ENCODE data around the gene KRT86.
"Not testable (repeated sequence)": the region's sequence is repeated elsewhere in the genome, so short reads cannot be mapped to it uniquely, and the experiment has no call there.

KRT86 gene

GRCh38 chr12:52238916-52239646 lies 35.4 kb upstream of the KRT86 start:
- DNase-seq (ENCODE audit: low read depth in 2 of 2), result no peak

- no peak for DNase-seq (ENCODE audit: low read depth in 2 of 2)
Observed at GRCh38 chr12:52239767-52240166, 34.7 kb upstream of the KRT86 start.

DNA sequence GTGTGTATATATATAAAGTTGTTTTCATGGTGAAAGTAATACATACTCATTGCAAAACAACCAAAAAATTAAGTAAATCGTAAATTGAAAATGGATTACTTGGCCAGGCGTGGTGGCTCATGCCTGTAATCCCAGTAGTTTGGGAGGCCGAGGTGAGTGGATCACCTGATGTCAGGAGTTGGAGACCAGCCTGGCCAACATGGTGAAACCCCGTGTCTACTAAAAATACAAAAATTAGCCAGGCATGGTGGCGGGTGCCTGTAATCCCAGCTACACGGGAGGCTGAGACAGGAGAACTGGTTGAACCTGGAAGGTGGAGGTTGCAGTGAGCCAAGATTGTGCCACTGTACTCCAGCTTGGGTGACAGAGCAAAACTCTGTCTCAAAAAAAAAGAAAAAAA lies 34.2 kb upstream of the KRT86 start:
- not testable (repeated sequence) for DNase-seq (ENCODE audit: low read depth in 2 of 2)

DNA sequence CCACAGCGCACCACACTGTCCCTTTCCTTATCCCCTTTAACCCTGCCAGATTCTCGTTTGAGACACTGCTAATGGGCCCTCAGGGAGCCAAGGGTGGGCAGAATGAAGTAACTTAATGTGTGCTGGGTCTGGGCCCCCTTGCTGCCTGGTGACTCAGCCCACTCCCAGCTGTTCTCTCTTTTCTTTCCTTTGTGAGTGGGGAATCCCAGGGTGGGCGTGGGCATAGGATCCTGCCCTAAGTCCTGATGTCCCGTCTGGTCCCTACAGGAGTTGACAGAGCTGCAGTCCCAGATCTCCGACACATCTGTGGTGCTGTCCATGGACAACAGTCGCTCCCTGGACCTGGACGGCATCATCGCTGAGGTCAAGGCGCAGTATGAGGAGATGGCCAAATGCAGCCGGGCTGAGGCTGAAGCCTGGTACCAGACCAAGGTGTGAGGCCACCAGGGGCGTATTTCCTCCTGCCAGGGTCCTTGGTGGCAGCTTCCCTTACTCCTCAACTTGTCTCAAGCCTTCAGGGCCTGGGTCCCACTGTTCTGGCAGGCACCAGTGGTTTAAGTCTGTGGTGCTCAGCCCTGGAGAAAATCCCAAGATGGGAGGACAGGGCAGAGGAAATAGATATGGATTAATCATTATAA lies 33.1 kb upstream of the KRT86 start:
- no peak for DNase-seq (ENCODE audit: low read depth in 2 of 2)

DNA sequence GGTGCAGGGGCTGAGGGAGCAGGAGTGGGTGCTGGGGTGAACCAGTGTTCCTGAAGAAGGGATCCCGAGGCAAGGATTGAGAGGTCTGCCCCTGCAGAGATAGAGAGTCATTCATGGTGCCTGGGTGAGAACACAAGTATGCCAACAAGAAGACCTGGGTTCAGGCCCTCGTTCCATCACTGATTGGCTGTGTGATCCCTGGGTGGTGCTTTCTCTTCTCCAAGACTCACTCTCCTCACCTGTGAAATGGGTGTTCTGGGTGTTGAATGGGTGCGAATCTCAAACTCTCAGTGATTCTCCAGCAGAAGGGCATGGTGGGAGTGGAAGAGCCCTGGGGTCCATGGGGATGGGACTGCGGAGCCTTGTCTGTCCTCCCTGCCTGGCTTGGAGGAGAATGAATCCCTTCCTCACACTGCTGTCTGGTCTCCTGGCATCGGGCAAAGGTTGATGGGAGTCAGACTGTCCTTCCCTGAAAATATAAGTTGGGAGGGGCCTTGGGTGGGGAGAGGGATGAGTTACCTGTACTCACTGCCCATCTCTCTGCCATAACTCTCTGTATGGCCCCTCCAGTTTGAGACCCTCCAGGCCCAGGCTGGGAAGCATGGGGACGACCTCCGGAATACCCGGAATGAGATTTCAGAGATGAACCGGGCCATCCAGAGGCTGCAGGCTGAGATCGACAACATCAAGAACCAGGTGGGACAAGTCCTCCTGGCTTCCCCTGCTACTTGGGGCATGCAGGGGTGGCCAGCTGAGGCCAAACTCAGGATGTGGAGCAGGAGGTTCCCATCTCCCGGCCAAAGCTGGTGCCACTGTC lies 31.8 kb upstream of the KRT86 start:
- DNase-seq (ENCODE audit: low read depth in 2 of 2), result no peak

GRCh38 chr12:52243259-52243855 lies 31.1 kb upstream of the KRT86 start:
- no peak for DNase-seq (ENCODE audit: low read depth in 2 of 2)

GRCh38 chr12:52243856-52244614 lies 30.4 kb upstream of the KRT86 start:
- DNase-seq (ENCODE audit: low read depth in 2 of 2), result peak; percentile 58 to 64

- no peak for DNase-seq (ENCODE audit: low read depth in 2 of 2)
Observed at GRCh38 chr12:52244615-52244994, 29.8 kb upstream of the KRT86 start.

GRCh38 chr12:52245259-52245961 lies 29.0 kb upstream of the KRT86 start:
- DNase-seq (ENCODE audit: low read depth in 2 of 2), result no peak

DNA sequence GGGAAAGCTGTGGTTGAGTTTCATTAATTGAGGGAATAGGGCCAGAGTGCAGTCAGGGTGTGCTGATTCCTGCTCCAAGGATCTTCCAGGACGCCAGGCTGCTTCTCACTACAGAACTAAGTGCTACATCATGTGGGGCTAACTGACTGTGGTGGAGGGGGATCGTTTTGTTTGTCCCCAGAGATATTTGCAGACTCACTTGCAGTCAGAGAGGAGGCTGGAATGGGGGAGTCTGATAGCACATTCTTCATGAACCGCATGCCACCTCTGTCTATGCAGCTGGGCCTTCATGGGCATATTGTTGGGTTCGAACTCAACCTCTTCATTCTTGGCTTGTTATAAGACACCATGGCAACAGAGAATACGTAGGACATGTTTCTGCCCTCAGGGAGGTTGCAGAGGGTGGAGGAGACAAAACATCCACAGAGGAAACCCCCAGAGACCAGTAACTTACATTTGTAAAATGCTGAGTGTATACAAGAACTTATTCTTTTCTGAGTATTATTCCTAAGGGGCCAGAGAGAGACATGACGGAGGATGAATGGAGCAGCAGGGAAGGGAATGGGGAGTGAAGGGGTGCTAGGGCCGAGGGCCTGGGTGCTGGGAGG lies 28.4 kb upstream of the KRT86 start:
- DNase-seq (ENCODE audit: low read depth in 2 of 2), result no peak

GRCh38 chr12:52246720-52247621 lies 27.5 kb upstream of the KRT86 start:
- DNase-seq (ENCODE audit: low read depth in 2 of 2), result no peak

DNA sequence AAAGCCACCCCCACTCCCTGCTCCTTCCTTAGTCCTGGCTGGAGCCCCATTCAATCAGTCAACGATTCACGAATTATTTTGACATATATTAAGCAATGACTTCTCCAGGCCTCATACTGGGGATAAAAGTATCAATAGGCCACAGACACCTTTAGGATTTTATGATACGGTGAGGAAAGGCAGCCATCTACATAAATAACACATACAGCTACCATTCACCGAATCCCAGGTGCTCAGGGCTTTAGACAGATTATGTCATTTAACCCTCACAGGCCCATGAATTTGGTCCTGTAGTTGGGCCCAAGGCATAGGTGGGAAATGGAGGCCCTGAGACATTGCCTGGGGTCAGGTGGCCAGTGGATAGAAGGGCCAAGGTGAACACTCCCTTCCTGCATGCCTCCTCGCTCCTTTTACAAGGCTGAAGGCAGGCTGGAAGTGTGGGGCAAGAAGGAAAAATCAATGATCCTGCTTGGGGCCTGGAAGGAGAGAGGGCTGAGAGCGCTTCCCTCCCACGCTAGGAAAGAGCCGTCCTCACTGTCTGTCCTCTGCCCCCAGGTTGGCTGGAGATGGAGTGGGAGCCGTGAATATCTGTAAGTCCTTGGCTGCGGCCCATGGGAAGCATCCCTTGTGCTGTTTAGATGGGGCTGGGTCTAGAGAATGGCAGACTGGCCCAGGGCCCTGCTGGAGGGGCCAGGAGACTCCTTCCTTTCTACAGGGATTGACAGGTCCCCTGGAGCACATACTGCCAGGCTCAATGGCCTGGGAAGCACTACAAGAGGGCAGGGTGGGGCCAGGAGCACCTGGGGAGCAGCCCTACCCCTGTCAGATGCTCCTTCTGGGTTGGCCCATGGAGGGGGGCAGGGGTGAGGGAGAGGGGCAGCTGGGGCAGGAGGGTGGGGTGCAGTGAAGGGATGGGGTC lies 26.6 kb upstream of the KRT86 start:
- DNase-seq (ENCODE audit: low read depth in 2 of 2), result no peak

DNA sequence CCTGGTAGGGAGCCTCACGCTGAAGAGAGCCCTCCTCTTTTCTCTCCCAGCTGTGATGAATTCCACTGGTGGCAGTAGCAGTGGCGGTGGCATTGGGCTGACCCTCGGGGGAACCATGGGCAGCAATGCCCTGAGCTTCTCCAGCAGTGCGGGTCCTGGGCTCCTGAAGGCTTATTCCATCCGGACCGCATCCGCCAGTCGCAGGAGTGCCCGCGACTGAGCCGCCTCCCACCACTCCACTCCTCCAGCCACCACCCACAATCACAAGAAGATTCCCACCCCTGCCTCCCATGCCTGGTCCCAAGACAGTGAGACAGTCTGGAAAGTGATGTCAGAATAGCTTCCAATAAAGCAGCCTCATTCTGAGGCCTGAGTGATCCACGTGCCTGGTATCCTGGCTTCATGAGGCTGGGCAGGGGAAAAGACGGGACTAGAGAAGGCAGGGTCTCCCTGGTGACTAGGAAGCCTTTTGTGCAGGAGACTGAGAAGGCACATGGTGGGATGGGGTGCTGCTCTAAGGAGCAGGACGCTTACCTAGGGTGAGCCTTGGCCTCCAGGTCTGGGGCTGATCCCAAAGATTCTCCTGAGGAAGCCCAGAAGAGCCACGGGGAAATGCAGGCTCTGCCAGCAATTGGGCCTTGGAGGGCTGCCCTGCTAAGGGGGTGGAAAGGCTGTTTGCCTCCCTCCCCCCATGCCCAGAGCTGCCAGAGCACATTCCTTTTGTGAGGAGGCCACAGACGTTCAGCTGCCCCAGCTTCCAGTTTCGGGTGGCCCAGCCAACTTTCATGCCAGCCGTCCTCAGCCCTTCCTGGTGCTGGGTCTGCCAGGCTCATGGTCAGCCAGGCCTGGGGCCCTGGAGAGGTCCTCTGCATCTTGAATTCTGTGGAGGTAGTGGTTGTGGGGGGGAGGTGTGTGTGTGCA lies 25.6 kb upstream of the KRT86 start:
- no peak for DNase-seq (ENCODE audit: low read depth in 2 of 2)

DNA sequence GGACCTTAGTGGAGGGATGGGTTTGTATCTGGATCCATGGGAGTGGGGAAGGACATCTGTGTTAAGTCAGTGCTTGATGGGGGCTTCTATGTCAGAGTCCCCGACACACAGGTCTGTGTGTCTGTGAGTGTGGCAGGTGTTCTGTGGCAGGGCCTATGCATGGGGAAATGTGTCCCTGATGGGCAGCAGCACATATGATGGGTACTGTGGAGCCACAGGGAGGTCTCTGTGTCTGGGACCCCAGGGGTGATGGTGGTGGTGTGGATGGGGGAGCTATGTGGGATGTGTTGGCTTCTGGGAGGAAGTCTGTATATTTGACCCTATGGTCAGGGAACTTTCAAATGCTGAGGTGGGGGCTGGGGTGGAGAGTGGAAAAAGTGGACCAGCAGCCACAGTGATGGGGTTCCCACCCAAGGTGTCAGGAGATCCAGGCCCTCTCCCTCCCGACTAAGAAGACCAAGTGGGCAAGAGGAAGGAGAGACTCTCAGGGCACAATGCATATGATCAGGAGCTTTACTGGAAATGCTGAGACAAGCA lies 24.9 kb upstream of the KRT86 start:
- no peak for DNase-seq (ENCODE audit: low read depth in 2 of 2)

DNA sequence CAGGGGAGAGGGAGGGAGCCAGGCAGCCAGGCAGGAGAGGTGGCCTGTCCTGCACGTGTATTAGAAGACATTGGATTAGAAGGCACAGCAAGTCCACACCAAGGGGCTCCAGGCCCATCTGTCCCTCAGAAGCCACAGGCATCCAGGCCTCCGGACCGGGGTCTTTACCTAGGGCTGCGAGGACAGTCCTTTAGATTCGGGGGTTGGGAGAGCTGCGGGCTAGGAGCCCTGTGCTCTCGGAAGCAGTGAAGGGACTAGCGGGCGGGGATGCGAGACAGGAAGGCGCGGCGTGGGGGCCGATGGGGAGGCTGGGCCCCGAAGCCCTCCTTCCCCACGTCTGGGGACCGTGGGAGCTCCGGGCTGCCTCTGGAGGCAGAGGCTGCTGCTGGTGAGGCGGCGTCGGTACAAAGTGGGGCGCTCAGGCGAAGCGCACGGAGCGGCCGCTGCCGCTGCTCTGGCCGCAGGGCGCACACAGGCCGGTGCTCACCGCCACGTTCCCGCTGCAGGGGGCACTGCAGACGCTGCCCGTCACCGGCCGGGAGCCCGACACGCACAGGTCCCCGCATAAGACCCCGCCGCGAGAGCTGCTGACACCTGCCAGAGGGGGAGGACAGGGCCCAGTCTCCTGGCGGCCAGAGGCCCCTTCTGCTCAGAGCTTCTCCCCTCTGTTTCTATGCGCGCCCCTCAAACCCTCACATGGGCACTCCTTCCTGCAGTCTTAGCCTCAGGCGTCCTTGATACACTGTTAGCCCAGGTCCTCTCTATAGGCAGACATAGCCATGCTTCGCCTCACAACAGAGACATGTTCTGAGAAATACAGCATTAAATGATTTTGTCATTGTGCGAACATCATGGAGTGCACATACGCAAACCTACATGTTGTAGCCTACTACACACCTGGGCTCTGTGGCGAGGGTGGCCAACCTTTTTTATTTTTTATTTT lies 24.1 kb upstream of the KRT86 start:
- DNase-seq (ENCODE audit: low read depth in 2 of 2), result no peak
